NCI-H1105 (cell line): ENCODE data around the gene ZFYVE9.
"Not testable (repeated sequence)": the region's sequence is repeated elsewhere in the genome, so short reads cannot be mapped to it uniquely, and the experiment has no call there.

Experiments
- DNase-seq: peaks from one replicate; lab custom pipeline; 2025; lab: John Stamatoyannopoulos, UW

The ZFYVE9 gene, protein sequence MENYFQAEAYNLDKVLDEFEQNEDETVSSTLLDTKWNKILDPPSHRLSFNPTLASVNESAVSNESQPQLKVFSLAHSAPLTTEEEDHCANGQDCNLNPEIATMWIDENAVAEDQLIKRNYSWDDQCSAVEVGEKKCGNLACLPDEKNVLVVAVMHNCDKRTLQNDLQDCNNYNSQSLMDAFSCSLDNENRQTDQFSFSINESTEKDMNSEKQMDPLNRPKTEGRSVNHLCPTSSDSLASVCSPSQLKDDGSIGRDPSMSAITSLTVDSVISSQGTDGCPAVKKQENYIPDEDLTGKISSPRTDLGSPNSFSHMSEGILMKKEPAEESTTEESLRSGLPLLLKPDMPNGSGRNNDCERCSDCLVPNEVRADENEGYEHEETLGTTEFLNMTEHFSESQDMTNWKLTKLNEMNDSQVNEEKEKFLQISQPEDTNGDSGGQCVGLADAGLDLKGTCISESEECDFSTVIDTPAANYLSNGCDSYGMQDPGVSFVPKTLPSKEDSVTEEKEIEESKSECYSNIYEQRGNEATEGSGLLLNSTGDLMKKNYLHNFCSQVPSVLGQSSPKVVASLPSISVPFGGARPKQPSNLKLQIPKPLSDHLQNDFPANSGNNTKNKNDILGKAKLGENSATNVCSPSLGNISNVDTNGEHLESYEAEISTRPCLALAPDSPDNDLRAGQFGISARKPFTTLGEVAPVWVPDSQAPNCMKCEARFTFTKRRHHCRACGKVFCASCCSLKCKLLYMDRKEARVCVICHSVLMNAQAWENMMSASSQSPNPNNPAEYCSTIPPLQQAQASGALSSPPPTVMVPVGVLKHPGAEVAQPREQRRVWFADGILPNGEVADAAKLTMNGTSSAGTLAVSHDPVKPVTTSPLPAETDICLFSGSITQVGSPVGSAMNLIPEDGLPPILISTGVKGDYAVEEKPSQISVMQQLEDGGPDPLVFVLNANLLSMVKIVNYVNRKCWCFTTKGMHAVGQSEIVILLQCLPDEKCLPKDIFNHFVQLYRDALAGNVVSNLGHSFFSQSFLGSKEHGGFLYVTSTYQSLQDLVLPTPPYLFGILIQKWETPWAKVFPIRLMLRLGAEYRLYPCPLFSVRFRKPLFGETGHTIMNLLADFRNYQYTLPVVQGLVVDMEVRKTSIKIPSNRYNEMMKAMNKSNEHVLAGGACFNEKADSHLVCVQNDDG (N-terminal part only)

DNA sequence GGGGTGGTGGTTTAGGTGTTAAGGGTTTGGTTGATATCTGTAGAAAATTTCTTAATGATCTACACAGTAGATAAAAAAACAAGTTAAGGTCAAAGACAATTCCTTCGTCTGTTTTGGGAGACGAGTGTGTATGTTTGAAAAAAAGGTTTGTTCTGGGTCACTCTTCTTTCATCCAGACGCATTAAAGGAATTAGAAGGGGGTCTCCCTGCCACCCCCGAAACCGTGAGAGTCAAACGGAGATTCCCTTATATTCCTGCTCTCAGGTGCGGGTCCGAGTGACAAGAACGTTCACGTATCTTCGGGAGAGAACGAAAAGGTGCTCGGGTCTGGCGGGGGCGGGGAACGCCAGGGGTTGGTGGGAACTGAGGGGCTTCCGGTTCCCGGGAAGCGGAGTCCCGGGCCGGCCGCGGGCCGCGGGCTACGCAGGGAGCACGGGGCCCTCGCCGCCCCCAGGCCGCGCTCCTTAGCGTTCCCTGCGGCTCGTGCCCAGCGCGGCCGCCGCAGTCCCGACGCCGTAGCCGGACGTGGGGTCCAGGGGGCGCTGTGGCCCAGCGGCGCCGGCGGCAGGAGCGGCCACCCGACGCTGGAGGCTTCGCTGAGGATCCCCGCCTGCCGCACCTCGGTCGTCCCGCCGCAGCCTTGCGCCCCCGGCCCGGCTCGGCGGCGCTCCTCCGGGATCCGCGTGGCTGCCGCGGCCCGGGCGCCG lies at the start of gene ZFYVE9:
Gene ZFYVE9, plus strand, starts transcription at position 577 of the 707 bp plus-strand sequence. CDS start 91,118 bp downstream, outside the sequence.
- peak; percentile 81 for DNase-seq

- not testable (repeated sequence) for DNase-seq
Observed at GRCh38 chr1:52094300-52094699, 47.6 kb upstream of the ZFYVE9 start.

DNA sequence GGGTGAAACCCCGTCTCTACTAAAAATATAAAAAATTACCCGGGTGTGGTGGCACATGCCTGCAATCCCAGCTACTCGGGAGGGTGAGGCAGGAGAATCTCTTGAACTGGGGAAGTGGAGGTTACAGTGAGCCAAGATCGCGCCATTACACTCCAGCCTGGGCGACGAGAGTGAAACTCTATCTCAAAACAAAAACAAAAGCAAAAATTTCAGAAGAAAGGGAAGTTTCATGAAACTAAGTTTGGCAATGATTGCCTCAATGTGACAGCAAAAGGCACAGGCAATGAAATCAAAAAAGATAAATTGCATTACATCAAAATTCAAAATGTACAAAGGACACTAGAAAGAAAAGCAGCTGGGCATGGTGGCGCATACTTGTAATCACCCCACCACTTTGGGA lies 45.7 kb upstream of the ZFYVE9 start:
- no peak for DNase-seq

- no peak for DNase-seq
Observed at GRCh38 chr1:52098139-52098871, 43.6 kb upstream of the ZFYVE9 start.

DNA sequence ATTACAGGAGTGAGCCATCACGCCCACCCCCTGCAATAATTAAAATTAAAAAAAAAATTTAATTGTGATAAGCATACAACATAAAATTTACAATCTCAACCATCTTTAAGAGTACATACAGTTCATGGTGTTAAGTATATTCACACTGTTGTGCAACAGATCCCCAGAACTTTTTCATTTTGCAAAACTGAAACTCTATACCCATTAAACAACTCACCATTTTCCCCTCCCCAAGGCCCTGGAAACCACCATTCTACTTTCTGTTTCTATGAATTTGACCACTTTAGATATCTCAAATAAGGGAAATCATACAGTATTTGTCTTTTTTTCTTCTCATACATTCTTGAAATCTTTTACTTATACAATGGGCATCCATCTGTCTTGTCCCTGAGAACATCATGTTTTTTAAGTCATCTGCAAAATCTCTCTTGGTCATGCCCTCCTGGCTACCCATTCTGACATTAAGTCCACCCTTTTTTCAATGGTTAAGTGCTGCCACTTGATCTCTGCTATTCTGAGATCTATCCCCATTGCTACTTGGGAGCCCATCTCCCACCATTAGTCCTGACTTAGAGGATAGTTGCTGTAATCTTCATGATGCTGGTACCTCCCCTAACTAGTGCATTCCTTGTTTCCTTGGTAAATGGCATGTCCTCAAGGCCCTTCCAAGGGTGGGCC lies 39.4 kb upstream of the ZFYVE9 start:
- no peak for DNase-seq

DNA sequence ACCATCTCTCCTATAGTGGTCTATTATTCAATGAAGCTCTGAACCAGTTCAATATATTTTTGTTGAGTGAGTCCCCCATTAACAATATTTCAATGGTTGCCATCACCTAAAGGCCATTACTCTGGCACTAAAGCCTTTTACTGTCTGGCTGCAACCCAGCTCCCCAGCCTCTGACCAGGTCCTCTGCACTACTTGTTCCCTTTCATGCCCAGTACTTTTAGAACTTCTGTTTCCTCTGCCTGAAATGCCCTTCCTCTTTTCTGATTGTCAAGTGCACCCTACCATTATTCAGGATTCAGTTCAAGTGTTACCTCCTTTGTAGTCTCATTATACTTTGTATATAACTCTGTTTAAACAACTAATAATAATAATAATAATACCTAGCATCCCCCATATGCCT lies 30.4 kb upstream of the ZFYVE9 start:
- DNase-seq: no peak

GRCh38 chr1:52112489-52112888 lies 29.4 kb upstream of the ZFYVE9 start:
- no peak for DNase-seq

DNA sequence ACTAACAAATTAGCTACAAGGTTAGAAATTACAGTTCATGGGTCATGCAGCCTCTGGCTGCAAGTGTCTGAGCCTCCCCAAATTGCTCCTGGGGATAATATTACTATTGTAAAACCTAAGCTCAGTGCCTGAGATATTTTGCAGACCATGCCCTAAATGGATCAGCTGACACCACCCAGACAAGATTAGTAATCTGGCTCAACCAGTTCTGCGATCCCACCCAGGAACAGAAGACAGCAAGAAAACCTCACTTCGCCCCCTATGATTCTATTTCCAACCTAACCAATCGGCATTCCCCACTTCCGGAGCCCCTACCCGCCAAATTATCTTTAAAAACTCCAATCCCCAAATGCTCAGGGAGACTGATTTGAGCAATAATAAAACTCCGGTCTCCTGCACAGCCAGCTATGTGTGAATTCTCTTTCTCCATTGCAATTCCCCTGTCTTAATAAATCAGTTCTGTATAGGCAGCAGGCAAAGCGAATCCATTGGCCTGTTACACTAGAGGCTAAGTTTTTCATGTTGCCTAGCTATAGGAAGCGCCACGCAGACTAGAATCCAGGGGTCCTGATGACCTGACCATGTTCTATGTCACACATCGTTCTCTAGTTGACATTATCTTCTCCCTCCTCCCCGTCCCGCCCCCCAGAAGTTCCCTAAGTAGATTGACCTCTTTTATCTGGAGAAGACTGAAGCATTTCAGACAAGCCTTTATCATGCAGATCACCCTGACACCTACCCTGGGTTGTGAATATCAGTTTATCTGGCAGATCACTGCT lies 22.4 kb upstream of the ZFYVE9 start:
- DNase-seq: no peak

GRCh38 chr1:52122384-52122783 lies 19.5 kb upstream of the ZFYVE9 start:
- no peak for DNase-seq

DNA sequence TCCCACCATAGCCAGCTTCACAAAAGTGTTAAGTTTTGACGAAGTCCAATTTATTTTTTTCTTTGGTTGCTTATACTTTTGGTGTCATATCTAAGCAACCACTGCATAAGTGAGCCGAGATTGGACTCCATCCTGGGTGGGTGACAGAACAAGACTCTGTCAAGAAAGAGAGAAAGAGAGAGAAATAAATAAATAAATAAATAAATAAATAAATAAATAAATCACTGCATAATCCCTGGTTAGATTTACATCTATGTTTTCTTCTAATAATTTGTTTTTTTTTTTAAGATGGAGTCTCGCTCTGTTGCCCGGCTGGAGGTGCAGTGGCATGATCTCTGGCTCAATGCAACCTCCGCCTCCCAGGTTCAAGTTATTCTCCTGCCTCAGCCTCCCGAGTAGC lies 18.3 kb upstream of the ZFYVE9 start:
- no peak for DNase-seq

DNA sequence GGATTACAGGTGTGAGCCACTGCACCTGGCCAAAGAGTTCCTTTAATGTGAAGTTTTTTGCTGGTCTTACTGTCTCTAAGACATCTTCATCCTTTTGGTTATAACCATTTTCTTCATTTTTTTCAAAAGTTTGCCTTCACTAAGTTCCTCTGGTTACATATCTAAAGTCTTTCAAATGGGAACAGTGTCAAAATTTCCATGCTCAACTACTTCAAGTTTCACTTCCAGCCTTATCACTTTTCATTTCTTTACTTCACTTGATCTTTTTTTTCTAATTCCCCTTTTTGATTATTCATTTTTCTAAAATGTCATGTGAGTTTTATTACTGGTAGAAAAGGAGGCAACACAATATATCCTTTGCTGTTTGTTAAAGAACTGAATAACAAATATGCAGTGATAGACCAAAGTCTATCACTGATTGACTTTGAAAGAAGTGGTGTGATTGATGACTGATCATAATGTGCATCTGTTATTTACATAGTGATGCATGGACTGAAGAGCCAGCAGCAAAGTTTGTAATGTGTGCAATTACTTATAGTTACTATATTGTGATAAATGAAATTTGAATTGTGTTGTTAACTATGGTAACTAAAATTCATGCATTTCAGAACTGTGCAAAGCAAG lies 16.0 kb upstream of the ZFYVE9 start:
- DNase-seq: no peak

DNA sequence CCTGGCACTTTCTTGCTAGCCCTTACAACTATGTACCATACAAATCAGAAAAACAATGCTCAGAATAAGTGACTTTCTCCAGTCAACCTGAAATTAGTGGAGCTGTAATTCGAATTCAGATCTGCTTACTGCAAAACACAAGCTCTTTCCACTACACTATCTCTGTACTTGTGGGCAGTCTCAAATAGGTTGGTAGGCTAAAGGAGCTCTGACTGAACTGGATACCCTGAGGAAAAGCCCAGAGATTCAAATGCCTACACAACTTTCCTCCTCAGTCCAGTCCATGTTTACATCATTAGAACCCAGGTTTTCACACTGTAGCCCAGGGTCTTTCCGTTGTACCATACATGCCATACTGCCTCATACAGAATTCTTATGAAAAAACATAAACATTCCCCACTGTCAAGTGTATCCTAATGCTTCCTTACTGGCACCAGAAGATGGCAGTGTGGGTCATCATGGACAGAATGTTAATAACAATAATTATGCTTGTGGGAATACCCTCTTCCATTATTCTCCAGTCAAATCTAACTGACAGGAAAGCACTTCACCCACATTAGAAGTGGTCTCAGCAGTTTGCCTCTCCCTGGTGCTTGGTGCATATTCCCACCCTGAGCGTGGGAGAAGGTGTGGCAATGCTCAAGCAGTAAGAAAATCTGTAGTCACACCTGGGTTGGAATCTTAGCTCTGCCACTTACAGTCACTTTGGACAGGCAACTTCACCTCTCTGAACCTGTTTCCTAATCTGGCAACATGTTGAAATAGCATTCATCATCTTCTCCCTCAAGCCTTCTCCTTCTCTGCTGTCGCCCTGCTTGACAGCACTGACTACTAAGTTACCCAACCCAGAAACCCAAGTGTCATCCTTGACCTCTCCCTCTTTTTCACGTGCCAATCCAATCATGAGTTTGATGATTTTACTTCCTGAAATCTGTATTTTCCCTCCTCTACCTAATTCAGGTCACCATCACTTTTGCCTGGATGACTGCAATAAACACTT lies 14.4 kb upstream of the ZFYVE9 start:
- DNase-seq: peak; percentile 58

DNA sequence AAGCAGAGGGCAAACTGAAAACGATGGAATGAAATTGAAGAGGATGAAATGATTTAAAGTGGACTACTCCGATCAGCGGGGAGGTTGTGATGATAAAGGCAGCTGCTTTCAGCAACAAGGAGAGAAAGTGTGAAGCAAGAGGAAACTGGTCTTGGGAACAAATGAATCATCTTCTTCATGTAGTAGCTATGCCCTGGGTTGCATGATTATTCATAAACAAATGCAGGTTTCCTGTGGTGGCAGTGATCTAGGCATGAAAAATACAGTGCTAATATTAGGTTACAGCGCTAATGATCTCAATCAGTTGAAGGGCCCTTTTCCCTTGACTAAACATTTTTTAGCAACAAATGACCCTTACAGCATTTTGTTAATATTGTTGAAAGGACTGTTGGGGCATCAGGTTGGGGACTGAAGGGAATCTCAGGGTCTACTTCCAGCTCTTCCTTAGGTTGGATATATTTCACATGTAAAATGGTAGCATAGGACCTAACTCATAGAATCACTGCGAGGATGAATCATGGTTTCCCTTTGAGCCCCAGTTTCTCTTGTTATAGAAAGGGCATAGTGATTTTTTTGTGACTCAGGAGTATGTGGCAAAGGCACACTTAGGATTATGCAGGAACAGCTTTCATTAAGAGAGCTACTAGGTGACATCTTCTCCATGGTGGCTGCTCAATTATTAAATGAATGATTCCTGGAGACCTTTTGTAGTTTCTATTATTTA lies 1.9 kb upstream of the ZFYVE9 start:
- DNase-seq: no peak

DNA sequence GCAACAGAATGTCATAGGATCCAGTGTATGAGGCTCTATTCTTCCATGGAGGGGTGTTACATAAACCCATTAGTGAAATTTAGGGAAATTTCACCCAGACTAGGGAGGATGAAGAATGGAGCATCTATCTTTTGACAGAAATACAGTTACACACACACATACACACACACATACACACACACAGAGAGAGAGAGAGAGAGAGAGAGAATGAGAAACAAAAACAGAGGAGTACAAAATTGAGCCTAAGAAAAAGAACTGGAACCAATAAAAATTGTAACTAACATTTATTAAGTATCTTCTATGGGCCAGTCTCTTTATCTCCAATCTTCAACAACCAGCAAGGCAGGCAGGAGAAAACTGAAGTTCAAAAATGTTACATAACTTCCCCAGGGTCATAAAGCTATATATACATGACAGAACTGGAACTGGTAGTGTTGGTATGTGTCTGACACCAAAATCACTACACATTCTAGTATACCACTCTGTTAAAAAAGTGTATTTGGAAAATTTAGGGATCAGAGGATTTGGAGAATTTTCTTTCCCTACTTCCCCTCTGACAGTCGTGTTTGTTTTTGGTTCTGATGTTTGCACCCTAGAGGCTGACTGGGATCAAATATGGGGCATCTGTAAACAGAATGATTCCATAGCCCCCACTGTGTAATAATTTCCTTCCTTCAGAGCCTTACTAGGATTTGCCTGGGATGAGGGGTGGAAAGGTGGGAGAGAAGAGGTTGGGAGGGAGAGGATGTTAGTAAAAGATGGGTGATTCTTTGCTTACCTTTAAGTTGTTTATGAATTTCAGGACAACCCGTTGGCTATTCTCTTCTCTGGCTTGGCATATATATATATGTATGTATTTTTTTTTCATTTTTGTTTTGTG lies 1.0 kb upstream of the ZFYVE9 start:
- no peak for DNase-seq

- DNase-seq: peak; percentile 46
Observed at GRCh38 chr1:52142220-52143183, 613 bp downstream of the ZFYVE9 start.
